WTC11 (cell line): ENCODE measurements around the gene SASS6.

Source experiments
- ATF6 ChIP-seq: sonication (generic); formaldehyde crosslinking; IDR thresholded peaks from 2 replicates; pipeline ENCODE4 v1.8.1; 2023; ENCODE audit warnings: mild to moderate bottlenecking, missing genetic modification reagents
- CREM ChIP-seq: sonication (generic); formaldehyde crosslinking; IDR thresholded peaks from 2 replicates; pipeline ENCODE4 v1.8.1; 2022; ENCODE audit warnings: mild to moderate bottlenecking, missing genetic modification reagents, moderate library complexity
- CTCF ChIP-seq: fragments of 200-600 bp; IDR thresholded peaks from 2 replicates; pipeline ENCODE4 v1.8.0; 2022; ENCODE audit warnings: antibody characterized with exemption
- KAT7 ChIP-seq: sonication (generic); formaldehyde crosslinking; IDR thresholded peaks from 2 replicates; pipeline ENCODE4 v1.8.1; 2023; ENCODE audit warnings: missing genetic modification reagents, mild to moderate bottlenecking, borderline replicate concordance
- USF1 ChIP-seq: sonication (generic); formaldehyde crosslinking; IDR thresholded peaks from 2 replicates; pipeline ENCODE4 v1.8.0; 2022; ENCODE audit warnings: mild to moderate bottlenecking, missing genetic modification reagents

- no peak for TF ChIP-seq CREM (CRISPR knock-in tag)
- no peak for TF ChIP-seq CTCF
- no peak for TF ChIP-seq ATF6 (CRISPR knock-in tag)
- TF ChIP-seq USF1 (CRISPR knock-in tag), result no peak
- TF ChIP-seq KAT7 (CRISPR knock-in tag), result no peak
Measured at GRCh38 chr1:100130552-100131077, 2.1 kb downstream of the SASS6 start.
